CD4-positive, alpha-beta T cell treated with Interferon gamma for 1 hour (primary cell): ENCODE measurements around the gene ASGR1.
"Not testable (repeated sequence)": the region's sequence is repeated elsewhere in the genome, so short reads cannot be mapped to it uniquely, and the experiment has no call there.

Experiments
- DNase-seq: peaks from one replicate; pipeline ENCODE4 v3.0.0-alpha.2; 2020

ASGR1 gene

DNA sequence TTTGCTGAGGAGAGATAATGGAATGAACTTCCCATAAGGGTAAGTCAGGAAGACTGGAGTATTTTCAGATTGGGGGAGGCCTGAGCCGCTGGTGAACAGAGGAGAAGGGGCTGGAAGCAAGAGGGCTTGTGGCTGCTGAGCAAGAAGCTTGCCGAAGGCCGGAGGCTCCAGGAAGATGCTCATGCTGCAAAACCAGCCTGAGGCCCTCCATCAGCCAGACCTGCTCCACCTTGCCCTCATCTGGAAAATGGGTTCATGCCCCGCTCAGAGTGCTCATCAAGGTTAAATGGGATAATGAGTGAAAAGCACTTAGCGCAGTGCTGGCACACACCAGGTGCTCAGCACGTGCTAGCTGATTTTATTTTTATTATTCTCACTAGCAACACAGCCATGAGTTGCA, 5.5 kb upstream of the ASGR1 start:
- DNase-seq: no peak

DNA sequence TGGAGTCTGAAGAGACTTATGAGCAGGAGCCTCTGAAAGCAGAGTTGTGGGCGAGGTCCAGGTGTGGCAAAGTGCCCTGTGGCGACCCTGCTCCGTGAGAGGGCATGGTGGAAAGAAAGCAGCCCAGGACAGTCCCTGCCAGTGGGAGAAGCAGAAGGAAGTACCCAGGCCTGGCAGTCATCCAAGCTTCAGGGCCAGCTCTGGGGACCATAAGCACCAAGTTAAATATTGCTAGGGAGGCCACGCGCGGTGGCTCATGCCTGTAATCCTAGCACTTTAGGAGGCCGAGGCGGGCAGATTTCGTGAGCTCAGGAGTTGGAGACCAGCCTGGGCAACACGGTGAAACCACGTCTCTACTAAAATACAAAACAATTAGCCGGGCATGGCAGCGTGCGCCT, 4.9 kb upstream of the ASGR1 start:
- no peak for DNase-seq

DNA sequence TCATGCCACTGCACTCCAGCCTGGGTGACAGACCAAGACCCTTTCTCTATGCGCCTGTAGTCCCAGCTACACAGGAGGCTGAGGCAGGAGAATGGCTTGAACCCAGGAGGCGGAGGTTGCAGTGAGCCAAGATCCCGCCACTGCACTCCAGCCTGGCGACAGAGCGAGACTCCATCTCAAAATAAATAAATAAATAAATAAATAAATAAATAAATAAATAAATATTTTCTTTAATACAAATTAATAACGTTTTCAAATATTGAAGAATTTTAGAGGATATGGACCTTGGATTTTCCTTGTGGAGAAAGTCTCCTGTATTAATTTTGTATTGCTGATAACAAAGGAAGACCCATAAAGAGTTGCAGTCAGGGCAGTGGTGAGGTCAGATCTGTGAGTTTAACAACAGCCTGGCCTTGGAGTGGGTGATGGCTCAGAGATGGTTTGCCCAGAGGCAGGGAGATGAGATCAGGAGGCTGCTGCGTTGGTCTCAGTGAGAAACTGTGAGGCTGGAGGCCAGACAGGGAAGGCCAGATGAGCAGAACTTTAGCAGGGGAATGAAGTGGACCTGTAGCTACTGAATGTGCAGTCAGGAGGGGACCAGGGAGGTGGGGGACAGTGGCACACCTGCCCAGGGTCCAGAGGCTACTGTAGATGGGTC, 4.4 kb upstream of the ASGR1 start:
- DNase-seq: no peak

DNA sequence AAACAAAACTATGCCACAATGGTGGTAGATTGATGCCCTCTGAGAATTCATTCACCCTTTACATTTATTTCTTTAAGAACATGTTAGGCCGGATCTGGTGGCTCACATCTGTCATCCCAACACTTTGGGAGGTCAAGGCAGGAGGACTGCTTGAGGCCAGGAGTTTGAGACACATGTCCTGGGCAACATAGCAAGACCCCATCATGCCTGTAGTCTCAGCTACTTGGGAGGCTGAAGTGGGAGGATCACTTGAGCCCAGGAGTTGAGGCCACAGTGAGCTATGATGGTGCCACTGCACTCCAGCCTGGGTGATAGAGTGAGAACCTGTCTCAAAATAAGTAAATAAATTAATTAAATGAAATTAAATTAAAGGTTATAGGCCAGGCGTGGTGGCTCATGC, 2.9 kb upstream of the ASGR1 start:
- not testable (repeated sequence) for DNase-seq

DNA sequence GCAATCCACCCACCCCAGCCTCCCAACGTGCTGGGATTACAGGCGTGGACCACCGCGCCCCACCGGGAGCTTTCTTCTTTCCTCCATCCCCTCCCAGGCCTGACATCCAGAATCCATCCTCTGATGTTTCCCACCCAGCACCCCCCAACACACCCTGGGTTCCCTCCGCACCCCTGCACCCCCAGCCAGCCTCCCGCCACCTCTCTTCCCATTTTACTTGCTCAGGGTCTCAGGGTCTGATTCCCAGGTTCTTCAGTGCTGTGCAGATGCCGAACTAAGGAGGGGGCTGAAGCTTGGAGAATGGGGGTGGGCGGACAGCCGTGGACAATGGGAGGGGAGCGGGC, 225 bp downstream of the ASGR1 start:
- no peak for DNase-seq

DNA sequence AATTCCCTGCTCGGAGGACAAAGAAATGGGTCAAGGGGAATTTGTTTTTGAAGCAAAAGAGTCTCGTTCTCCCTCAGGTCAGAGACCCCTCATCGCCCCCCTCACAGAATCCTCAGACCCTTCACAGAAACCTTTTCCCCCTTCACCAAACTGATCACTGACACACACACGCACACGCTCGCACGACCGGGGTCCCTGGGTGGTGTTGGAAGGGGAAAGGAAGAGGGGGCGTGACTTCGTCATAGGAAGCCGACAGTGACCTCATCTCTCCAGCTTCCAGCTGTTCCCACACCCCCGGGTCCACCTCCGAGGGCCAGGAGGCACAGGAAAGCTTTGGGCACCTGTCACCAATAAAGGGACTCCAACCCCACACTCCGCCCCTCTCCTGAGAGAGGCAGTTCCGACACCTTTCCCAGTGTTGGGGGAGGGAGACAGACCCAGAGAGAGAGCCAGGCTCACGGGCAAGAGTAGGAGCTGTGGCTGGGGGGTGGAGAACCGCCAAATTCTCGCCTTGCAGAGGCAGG, 1.2 kb downstream of the ASGR1 start:
- DNase-seq: no peak

DNA sequence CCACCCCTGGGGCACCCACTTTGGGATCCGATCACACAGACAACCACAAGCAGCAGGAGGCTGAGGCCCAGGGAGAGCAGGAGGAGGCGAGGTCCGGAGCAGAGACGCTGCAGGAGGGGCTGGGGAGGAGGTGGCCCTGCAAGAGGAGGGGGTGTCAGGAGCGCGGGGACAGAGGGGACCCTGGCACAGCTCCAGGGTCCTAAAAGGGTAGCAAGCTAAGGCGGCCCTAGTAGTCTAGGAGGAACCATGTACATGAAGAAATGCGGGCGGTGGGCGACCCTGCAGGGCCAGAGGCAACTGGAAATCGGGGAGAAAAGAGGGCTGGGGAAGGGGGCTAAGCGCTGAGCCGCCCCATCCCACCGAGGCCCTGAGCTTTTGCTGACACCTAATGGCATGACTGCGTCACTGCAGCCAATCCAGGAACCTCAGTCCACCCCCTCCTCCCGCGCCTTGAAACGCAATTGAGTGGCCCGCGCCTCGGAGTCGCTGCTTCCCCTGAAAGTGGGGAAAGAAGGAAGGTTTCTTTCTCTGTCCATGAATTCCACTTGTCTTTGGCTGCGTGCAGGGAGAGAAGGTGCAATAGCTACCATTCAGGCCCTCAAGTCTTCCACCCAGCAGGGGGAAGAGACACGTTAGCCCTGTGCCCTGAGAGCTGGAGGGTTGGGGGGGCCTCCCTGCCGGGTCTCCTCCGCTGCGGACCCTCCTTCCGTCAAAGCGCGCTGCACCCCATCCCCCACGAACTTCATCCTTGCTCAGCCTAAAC, 1.8 kb downstream of the ASGR1 start:
- DNase-seq: peak; percentile 63

DNA sequence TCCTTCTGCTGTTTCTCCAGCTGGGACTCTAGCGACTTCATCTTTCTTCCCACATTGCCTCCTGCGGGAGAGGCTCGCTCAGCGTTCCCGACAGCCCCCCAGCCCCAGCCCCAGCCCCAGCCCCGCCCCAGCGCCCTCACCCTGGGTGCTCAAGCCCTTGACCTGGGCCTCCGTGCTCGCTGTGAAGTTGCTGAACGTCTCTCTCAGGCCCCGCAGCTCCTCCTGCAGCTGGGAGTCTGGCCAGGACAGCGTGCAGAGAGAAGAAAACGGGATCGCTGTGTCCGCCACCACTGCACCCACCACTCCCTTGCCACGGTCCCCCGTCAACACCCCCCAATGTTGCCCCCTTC, 2.4 kb downstream of the ASGR1 start:
- DNase-seq: no peak

DNA sequence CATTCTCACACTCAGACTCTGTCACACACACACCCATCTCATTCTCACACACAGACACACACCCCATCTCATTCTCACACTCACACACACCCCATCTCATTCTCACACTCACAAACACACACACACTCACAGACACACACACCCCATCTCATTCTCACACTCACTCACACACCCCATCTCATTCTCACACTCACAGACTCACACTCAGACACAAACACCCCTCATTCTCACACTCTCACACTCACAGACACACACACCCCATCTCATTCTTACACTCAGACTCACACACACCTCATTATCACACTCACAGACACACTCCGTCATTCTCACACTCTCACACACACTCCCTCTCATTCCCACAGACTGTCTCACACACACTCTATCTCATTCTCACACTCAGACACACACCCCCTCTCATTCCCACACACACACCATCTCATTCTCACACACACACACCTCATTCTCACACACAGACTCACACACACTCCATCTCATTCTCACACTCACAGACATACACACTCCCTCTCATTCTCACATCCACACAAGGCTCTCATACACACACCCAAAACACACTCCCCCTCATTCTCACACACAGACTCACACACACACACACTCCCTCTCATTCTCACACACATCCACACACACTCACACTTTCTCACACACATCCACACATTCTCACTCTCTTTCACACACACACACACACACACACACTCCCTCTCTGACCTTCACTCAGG, 2.9 kb downstream of the ASGR1 start:
- no peak for DNase-seq

DNA sequence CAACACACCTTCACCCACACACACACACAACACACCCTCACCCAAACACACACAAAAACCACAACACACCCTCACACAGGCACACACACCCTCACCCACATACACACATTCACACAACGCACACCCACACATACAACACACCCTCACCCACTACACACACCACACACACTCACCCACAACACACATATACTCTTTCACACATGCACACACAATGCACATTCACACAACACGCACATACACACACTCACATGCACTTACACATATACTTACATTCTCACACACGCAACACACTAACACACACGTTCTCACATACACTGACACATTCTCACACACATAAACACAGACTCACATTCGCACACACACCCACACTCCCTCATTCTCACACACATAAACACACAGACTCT, 3.8 kb downstream of the ASGR1 start:
- DNase-seq: no peak

DNA sequence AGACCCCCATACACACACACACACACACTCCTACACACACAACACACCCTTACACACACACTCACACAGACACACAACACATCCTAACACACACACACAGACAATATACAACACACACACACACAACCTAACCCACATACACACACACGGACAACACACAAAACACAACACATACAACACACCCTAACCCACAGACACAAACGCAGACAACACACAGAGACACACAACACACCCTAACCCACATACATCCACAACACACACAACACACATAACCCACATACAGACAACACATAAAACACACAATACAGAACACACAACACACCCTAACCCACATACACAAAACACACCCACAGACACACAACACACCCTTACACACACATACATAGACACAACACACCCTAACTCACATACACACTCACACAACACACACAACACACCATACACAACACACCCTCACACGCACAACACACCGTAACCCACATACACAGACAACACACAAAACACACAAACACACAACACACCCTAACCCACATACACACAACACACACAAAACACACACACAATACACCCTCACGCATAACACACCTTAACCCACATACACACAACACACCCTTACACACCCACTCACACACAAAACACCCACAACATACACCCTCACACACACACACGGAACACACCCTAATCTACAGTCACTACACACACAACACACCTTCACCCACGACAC, 4.4 kb downstream of the ASGR1 start:
- DNase-seq: no peak

DNA sequence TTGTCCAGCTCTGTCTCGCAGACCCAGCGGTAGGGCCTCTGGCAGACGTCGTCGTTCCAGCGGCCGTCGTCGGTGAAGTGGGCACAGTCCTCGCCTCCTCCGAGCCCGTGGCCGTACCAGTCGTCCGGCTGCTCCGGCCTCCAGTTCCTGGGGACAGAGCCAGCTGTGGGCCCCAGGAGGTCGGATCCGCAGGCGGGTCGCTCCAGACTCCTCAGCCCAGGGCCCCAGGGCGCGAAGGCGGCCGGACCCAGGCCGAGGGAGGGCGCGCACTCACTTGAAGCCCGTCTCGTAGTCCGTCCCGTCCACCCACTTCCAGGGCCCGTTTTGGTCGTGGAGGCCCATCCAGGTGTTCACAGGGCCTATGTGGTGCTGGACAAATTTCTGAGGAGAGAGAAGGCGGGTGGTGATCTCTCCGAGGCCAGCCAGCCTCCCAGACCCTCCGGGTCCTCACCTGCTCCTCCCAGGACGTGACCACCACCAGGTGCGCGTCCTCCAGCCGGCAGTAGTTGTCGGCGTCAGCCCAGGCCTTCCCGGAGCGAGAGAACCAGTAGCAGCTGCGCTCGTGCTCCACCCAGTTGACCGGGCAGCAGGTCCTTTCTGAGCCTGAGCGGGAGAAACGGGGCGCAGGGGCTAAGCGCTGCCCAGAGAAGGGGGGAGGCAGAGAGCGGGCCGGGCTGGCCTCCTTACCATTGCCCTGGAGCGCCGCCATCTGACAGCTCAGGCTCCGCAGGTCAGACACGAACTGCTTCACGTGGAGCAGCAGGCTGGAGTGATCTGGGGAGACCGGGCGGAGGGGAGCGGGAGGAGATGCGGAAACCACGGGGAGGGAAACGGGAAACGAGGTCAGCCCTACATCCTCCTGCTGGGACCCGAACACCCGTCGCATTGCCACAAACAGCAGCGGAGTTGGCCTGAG, 5.2 kb downstream of the ASGR1 start:
- peak; percentile 66 for DNase-seq

DNA sequence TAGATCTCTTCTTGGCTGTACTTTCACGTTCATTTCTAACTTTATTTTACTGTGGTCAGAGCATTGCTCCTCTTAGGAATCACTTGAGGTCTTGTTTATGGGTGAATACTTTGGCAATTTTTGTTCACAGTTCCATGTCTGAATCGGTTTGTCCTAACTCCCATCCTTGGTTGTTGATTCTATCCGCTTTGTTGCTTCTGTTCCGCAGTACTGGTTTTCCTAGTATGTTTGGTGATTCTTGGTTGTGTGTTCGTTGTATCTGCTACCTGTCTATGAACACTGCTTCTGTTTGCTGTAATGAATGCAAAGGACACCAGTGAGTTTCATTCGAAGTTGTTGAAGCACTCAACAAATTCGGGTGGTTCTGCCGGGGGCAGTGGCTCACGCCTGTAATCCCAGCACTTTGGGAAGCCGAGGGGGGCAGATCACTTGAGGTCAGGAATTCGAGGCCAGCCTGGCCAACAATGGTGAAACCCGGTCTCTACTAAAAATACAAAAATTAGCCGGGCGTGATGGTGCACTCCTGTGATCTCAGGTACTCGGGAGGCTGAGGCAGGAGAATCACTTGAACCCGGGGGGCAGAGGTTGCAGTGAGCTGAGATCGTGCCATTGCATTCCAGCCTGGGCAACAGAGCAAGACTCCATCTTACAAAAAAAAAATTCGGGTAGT, 6.5 kb downstream of the ASGR1 start:
- not testable (repeated sequence) for DNase-seq

DNA sequence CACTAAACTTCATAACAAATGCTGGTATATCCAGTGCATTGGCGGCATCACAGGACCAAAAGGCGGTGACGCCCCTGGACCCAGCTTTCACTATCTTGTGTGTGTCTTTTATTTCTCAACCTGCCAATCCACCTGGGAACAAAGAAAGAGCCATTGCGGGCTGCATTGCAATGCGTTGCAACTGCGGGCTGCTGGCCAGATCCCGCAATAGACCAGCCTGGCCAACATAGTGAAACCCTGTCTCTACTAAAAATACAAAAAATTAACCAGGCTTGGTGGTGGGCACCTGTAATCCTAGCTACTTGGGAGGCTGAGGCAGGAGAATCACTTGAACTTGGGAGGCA, 9.6 kb downstream of the ASGR1 start:
- DNase-seq: not testable (repeated sequence)

DNA sequence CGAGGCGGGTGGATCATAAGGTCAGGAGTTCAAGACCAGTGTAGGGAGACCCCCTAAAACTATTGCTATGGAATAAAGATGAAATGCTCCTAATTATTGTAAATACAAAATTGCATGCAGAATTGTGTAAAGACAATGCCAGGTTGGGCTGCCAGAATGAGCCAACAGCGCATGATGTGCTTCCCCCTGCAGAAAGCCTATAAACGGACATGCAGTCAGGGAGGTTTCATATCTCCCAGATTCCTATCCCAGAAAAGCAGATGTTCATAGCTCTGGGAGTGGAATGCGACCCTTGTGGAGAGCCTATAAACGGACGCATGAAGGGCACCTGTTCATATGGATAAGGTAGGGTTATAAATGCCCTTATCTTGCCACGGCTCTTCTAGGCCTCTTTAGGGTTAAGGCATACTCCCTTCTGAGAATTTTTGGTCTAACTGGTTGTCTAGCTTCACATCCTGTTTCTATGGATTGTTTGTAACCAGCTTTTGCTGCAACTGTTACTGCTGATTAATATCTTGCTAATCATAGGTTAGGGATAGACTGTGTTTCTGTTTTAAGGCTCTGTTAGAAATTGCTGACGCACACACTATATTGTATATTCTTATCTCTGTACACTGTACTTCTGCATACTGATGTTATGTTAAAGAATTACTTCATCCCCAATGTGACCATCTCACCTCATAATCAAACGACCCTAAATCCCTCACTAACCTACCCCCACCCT, 10.2 kb downstream of the ASGR1 start:
- DNase-seq: not testable (repeated sequence)

DNA sequence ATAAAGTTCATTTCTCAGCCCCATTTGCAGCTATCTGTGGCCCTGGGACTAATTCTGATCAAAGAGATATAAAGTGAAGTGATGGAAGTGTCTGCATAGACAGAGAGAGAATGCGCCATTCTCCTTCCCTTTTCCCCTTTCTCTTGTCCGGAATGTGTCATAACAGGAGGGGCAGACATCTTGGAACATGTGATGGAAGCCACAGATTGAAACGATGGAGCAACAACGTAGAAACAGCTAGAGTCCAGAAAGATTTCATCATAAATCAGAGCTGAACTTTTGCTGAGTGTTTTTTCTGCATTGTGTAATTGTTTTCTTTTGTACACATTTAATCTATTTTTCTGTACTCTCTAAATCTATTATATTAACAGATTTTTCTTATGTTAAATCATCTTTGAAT, 11.3 kb downstream of the ASGR1 start:
- DNase-seq: peak; percentile 32

DNA sequence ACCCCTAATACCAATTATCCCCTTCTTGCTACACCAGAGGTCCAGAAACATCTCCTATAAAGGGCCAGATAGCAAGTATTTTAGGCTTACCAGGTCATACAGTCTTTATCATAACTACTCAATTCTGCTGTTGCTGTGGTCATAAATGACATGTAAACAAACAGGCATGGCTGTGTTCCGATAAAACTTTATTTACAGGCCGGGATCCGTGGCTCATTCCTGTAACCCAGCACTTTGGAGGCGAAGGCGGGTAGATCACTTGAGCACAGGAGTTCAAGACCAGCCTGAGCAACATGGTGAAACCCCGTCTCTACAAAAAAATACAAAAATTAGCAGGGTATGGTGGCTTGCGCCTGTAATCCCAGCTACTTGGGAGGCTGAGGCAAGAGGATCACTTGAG, 12.3 kb downstream of the ASGR1 start:
- DNase-seq: no peak

DNA sequence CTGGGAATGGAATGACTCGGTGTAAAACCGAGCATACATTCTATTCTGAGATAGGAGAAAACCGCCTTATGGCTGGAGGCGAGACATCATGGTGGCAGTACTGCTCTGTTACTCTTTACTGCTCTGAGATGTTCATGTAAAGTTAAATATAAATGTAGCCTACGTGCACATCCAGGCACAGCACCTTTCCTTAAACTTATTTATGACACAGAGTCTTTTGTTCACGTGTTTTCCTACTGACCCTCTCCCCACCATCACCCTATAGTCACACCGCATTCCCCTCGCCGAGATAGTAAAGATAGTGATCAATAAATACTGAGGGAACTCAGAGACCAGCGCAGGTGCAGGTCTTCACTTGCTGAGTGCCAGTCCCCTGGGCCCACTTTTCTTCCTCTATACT, 19.6 kb downstream of the ASGR1 start:
- not testable (repeated sequence) for DNase-seq

DNA sequence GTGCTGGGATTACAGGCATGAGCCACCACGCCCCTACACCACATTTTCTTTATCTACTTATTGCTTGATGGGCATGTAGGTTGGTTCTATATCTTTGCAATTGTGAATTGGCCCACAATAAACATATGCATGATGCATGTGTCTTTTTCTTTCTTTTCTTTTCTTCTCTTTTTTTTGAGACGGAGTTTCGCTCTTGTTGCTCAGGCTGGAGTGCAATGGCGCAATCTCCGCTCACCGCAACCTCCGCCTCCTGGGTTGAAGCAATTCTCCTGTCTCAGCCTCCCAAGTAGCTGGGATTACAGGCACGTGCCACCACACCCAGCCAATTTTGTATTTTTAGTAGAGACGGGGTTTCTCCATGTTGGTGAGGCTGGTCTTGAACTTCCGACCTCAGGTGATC, 20.7 kb downstream of the ASGR1 start:
- not testable (repeated sequence) for DNase-seq

DNA sequence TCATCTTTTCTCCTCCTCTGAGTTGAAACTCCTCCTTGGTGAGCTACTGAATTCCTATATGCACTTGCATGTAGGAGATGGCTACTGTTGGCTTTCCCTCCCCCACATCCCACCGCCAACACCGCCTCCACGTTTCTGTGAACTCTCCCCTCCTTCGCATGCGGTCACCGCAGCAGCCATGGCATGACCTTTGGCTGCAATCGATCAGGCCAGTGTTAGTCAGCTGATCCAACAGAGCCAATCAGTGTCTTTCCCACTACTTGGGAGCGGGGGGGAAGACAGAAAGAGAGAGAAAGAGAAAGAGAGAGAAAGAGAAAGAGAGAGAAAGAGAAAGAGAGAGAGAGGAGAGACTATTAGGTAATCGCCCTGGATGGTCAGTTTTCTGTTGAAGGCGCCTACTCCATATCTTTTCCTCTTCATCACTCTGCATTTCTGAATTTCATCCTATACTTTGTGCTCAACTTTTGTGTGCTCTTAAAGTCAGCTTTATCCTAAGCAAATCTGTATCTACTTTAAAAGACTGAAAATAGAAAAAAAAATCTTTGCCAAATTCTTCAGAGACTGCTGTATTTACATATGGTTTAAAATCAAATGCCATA, 22.7 kb downstream of the ASGR1 start:
- DNase-seq: no peak

DNA sequence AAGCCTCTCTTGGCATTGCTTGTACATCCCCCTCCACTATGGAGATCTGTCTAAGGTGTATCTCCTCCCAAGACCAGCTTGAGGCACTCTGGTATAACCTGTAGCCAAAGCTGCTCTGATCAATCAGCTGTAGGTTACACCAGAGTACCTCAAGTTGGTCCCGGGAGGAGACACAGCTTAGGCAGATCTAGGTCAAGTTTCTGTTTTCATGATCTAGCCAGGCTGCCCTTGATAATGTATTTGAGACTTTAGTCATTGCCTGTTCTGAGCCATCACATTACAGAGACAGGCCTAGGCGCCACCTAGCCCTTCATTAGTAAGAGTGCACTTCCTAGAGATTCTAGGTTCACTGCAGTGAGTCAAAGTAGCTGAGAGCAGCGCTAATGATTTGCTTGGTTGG, 31.4 kb downstream of the ASGR1 start:
- no peak for DNase-seq
